Measurements from ENCODE around the gene USHBP1. TPM values are rescaled to one million over a fixed set of nuclear protein-coding genes. Genes with fewer than 3 reads are reported as not detected.

USHBP1 gene
- total RNA-seq, 1 experiment from 2014 or later, result 6.4 TPM

DNA sequence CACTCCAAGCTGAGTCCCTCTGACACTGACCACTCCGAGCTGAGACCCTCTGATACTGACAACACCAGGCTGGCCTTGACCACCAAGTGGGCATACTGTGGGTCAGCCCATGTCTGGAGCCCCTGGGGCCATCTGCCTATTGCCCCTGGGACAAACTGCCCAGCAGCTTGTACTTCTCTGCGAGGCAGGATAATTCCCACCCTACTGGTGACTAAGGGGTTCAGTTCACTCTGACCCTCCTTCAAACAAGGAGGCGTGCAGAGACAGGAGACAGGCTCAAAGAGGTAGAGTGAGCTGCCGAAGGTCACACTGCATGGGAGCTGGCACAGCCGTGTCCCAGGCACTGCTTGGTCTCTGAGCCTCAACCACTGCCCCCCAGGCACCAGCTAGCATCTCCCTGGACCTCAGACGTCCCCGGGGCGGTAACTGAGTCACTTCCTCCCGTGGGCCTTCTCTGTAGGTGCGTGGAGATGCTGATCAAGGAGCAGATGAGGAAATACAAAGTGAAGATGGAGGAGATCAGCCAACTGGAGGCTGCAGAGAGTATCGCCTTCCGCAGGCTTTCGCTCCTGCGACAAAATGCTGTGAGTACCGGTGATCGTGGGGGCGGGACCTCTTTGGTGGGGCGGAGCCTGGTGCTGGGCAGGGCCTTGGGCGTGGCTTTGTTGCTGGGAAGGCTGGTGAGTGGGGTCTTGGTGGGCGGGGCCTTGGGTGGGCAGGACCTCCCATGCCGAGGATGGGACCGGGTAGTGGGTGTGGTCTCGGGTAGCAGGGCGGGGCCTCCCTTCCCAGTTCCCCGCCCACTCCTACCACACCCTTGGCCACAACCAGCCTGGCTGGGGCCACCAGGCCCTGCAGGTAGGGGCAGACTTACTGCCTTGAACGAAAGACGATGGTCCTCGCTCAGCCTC lies 55.2 kb downstream of the USHBP1 start:
- H2BK5ac ChIP-seq (ENCODE audit: insufficient read length, low read length), result no peak overlapping the region
- H3K4me2 ChIP-seq (ENCODE audit: insufficient read depth, insufficient read length, low read length), result no peak overlapping the region

More for the DNA sequence above, 55.2 kb downstream of the USHBP1 start:
- no peak overlapping the region for H2AFZ ChIP-seq (ENCODE audit: low read length)
- TF ChIP-seq, protein P1, sequence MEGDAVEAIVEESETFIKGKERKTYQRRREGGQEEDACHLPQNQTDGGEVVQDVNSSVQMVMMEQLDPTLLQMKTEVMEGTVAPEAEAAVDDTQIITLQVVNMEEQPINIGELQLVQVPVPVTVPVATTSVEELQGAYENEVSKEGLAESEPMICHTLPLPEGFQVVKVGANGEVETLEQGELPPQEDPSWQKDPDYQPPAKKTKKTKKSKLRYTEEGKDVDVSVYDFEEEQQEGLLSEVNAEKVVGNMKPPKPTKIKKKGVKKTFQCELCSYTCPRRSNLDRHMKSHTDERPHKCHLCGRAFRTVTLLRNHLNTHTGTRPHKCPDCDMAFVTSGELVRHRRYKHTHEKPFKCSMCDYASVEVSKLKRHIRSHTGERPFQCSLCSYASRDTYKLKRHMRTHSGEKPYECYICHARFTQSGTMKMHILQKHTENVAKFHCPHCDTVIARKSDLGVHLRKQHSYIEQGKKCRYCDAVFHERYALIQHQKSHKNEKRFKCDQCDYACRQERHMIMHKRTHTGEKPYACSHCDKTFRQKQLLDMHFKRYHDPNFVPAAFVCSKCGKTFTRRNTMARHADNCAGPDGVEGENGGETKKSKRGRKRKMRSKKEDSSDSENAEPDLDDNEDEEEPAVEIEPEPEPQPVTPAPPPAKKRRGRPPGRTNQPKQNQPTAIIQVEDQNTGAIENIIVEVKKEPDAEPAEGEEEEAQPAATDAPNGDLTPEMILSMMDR (conservative IDR thresholded peaks at IDR 0.05), result no peak
- no peak overlapping the region for H3K9ac ChIP-seq (ENCODE audit: extremely low read depth, insufficient read length, low read length)
- H3K56ac ChIP-seq (ENCODE audit: insufficient read length, low read depth, low read length), result no peak overlapping the region
- no peak overlapping the region for H4K5ac ChIP-seq (ENCODE audit: insufficient read length, low read depth, low read length)
- H4K8ac ChIP-seq (replicated peaks; ENCODE audit: insufficient read length, low read depth, low read length), result no peak overlapping the region
- H3K27me3 Mint-ChIP-seq (ENCODE audit: low read depth), result no peaks in the 10 kb centered on the region
- H3K27ac Mint-ChIP-seq, result peak overlapping the region in 2 of 3 experiments; percentile 10 to 94; a peak in 5 of 7 replicates
- H3K4me1 Mint-ChIP-seq, result peaks cover 7 to 16% of the 10 kb centered on the region in 2 experiments
- H3K14ac ChIP-seq (ENCODE audit: insufficient read depth, low read length), result no peak overlapping the region
- no peak overlapping the region for H2BK12ac ChIP-seq (ENCODE audit: insufficient read length, low read depth, low read length)
- DNase-seq, result peak; percentile 98
- H3K4ac ChIP-seq (ENCODE audit: low read depth, low read length), result no peak overlapping the region
- H3K18ac ChIP-seq (ENCODE audit: insufficient read length, low read depth, low read length), result no peak overlapping the region
- no peaks in the 10 kb centered on the region for H3K9me3 ChIP-seq (ENCODE audit: control insufficient read depth, low read depth, low read length)
- peak overlapping the region in 1 of 2 experiments; percentile 18; a peak in 3 of 5 replicates for H3K4me3 Mint-ChIP-seq
- H4K20me1 ChIP-seq (ENCODE audit: control insufficient read depth, insufficient read depth, insufficient read length), result peaks cover 2% of the 10 kb centered on the region
- no peak overlapping the region for H3T11ph ChIP-seq (ENCODE audit: low read length)
- no peak overlapping the region for H2BK120ac ChIP-seq (ENCODE audit: low read depth, low read length, poor library complexity, severe bottlenecking)
- H3K23ac ChIP-seq (ENCODE audit: insufficient read length, low read depth, low read length), result no peak overlapping the region
- H2BK20ac ChIP-seq (ENCODE audit: low read depth, low read length, poor library complexity, severe bottlenecking), result no peak overlapping the region
- no peak overlapping the region for H4K91ac ChIP-seq (ENCODE audit: insufficient read length, low read depth, low read length)
- no peak overlapping the region for H2BK15ac ChIP-seq (ENCODE audit: low read depth, low read length)
- no peaks in the 10 kb centered on the region; the same call in 1 of the 2 replicates for H3K4me1 ChIP-seq (ENCODE audit: insufficient read depth, low read length)
- H3K79me1 ChIP-seq (ENCODE audit: insufficient read depth, low read depth, low read length, poor library complexity, severe bottlenecking), result no peaks in the 10 kb centered on the region
- no peak overlapping the region for H3K27ac ChIP-seq (ENCODE audit: insufficient read length, low read depth, low read length)
- no peaks in the 10 kb centered on the region for H3K9me3 Mint-ChIP-seq
- H3K27me3 ChIP-seq (ENCODE audit: insufficient read depth, low read length), result no peaks in the 10 kb centered on the region
- no peaks in the 10 kb centered on the region for H3K23me2 ChIP-seq (ENCODE audit: insufficient read length, low read depth, low read length, poor library complexity, severe bottlenecking)
- H3K36me3 Mint-ChIP-seq (ENCODE audit: insufficient read depth in 1 of 3, low read depth in 3 of 3), result peaks cover 9 to 52% (median 29%) of the 10 kb centered on the region in 3 experiments; a peak in 6 of 7 replicates
- H2AK5ac ChIP-seq (ENCODE audit: insufficient read length, low read length), result no peak overlapping the region
- H3K79me2 ChIP-seq (ENCODE audit: insufficient read depth, low read length), result no peaks in the 10 kb centered on the region
- WGBS (ENCODE audit: extremely low coverage, insufficient read length, low lambda C conversion rate), result no CpG with 5 or more reads among the region's 28 CpGs

Data from H9 (cell line).